Stimulated activated CD4-positive, alpha-beta T cell treated with anti-CD3 and anti-CD28 coated beads, Interleukin-12 subunit alpha, Interleukin-12 subunit beta, amount 100 ng/mL, for 24 hours (primary cell): ENCODE measurements around the gene MGAT4A.
"Not testable (repeated sequence)": the region's sequence is repeated elsewhere in the genome, so short reads cannot be mapped to it uniquely, and the experiment has no call there.

Experiments
- DNase-seq, 2 experiments: peaks; one replicate each; pipeline ENCODE4 v3.0.0-alpha.2; 2020; ENCODE audit warnings: low read depth in 2 of 2

Gene MGAT4A

GRCh38 chr2:98730053-98730706 is 752 bp downstream of the MGAT4A start:
- DNase-seq, result peak in 1 of 2 experiments; percentile 37

GRCh38 chr2:98729652-98730051 is 1.3 kb downstream of the MGAT4A start:
- no peak for DNase-seq

DNA sequence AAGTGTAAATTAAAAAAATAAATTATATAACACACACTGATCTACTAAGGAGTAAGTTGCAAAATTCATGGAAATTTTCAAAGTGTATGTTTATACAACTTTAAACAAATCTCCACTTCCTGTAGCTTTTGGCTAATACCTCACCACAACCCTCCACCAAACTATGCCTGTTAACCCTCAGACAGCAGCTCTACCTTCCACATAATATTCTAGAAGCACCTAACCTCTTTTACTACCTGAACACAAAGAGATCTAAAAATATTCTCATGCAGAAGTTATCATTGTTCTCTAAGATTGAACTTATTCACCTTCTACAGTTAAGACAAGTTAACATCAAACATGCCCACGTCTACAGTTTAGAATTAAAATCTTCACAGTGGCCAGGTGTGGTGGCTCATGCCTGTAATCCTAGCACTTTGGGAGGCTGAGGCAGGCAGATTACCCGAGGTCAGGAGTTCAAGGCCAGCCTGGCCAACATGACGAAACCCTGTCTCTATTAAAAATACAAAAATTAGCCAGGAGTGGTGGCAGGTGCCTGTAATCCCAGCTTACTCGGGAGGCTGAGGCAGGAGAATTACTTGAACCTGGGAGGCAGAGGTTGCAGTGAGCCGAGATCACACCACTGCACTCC is 2.7 kb downstream of the MGAT4A start:
- not testable (repeated sequence) for DNase-seq

- no peak for DNase-seq
These were observed 3.4 kb downstream of the MGAT4A start for GRCh38 chr2:98727369-98728087.

- no peak for DNase-seq
These were observed 4.1 kb downstream of the MGAT4A start for GRCh38 chr2:98726735-98727368.

DNA sequence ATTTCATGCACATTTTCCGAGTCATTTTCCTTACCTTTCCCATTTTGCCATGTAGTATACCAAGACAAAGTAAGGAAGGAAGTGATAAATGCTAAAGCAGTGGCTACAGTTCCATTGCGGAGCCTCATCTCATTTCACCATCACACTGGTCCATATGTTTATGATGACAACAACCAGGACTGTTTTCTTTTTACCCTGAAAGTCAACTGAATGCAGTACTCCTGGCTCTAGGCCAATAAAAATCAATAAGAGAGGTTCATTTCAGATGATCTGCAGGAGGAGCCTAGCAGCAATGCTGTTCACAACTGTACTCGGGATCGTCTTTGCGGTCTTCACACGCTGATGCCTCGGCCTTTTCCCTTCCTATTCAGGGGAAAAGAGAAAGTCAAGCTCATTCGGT is 4.7 kb downstream of the MGAT4A start:
- no peak for DNase-seq

- no peak for DNase-seq
These were observed 10.6 kb downstream of the MGAT4A start for GRCh38 chr2:98720286-98720685.

GRCh38 chr2:98717621-98718020 is 13.3 kb downstream of the MGAT4A start:
- DNase-seq, result no peak

- no peak for DNase-seq
These were observed 14.1 kb downstream of the MGAT4A start for GRCh38 chr2:98716786-98717185.

GRCh38 chr2:98715812-98716451 is 15.0 kb downstream of the MGAT4A start:
- DNase-seq, result no peak

GRCh38 chr2:98713332-98714015 is 17.5 kb downstream of the MGAT4A start:
- DNase-seq, result no peak

GRCh38 chr2:98712145-98712544 is 18.8 kb downstream of the MGAT4A start:
- no peak for DNase-seq

DNA sequence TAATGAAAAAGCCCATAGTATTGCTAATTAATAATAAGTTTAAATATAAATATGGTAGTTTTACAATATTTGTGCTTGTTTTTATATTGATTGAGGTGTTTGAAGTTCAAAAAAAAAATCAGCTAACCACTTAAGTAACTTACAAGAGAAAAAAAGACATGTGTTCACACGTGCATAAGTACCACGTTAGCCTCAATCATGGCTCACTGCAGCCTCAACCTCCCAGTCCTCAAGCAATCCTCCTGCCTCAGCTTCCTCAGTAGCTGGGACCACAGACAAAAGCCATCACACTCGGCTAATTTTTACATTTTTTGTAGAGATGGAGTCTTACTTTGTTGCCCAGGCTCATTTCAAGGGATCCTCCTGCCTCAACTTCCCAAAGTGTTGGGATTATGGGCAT is 19.4 kb downstream of the MGAT4A start:
- no peak for DNase-seq

DNA sequence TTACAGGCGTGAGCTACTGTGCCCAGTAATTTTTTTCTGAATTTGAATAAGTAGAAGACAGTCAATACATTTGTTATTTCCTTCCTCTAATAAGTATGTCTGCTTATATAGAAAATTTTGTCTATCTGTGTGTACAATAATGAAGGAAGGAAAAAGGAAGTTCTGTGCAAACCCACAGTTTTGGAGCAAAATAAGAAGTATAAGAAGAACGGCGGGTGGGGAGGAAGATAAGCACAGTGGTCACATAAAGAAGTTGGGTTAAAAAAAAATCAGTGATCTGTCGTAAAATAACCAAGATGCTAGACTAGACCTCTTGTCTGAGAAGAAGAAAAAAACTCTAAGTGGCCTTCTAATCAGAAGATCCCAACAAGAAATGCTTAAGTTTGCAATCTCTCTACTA is 20.2 kb downstream of the MGAT4A start:
- DNase-seq, result no peak

DNA sequence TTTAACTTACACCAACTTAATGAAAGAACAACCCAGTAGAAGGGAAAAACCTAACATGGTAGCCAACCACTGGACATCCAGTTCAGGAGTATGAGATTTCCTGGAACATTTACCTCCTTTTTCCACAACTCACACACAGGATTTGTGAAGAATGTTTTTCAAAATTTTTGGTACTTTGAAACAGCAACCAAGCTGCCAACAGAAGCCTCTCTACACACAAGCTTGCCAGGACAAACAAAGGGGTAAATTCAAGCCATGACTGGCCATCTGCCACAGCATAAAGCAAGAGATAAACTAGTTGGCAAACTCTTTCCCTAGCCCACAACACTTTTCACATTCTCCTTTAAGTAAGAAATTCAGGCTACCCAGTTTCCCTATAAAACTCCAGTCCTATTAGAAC is 21.4 kb downstream of the MGAT4A start:
- no peak for DNase-seq

DNA sequence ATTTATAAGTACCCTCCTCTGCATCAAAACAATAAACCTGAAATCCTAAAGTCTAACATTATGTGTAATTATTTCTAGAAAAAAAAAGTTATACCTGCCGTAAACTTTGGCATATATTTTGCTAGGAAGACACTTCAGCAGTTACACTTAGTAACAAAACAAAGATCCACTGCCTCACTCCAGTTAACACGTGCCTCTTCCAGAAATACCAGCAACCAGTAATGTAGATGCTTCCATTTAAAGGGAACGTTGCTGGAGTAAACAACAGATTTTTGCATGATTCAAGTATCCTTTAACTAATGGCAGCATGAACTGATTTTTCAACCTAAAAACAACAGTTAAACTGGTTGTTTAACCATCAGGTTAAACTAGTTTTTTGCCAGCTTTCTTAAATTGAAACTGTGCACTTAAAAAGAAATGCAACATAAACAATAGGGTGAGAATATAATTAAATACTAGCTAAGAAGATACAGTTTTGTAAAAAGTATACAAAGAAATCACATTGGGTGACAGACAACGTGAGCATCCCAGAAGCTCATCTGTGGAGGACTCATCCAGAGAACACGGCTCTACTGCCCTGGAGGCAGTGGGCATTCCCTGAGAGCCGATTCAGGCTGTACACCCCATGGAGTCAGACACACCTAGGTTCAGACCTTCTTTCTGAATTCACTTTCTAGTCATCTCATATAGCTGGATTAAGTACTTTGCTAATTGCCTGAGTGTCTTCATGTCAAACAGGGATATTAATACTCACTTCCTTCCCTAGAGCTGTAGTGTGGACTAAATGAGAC is 22.3 kb downstream of the MGAT4A start:
- no peak for DNase-seq

GRCh38 chr2:98706591-98706990 is 24.3 kb downstream of the MGAT4A start:
- DNase-seq, result no peak

GRCh38 chr2:98705333-98705617 is 25.7 kb downstream of the MGAT4A start:
- no peak for DNase-seq

DNA sequence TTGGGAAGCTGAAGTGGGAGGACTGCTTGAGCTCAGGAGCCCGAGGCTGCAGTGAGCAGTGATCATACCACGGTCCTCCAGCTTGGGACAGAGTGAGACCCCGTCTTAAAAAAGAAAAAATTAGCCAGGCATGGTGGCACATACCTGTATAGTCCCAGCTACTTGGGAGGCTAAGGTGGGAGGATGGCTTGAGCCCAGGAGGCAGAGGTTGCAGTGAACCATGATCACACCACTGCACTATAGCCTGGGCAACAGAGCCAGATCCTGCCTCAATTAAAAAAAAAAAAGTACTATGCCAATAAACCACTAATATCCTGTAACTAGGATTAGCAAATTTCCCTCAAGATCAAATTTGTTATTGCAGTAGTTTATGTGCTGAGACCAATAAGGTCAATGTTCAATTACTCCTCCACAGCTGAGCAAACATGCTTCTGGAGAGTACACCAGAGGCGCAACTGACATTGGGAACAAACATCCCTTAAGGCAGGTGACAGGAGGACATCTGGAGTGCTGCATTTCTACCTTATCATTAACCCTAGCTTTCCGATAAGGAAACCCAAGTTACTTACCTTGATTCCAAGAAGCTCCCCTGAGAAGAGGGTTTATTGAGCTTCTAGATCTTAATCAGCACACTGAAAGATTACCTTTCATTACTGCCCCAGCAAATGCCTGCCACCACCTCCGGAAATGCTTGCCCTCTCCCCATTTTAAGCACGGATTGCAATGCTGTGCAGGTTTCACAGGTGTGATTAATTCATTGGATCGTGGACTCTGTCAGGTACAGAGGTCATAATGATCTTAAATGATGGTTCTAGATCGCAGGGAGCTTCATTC is 26.2 kb downstream of the MGAT4A start:
- no peak for DNase-seq

GRCh38 chr2:98703738-98704137 is 27.2 kb downstream of the MGAT4A start:
- no peak for DNase-seq
